B cell (primary cell): ENCODE measurements around the gene HDGFL2. TPM values are rescaled to one million over a fixed set of nuclear protein-coding genes. Genes with fewer than 3 reads are reported as not detected.

Source experiments
- ATAC-seq: fragments of 200-7000 bp; cut with Tn5 transposase; one replicate; pipeline ENCODE4 v1.10.0; 2021; ENCODE audit warnings: low read depth, mild to moderate bottlenecking, moderate number of reproducible peaks, moderate library complexity
- CTCF ChIA-PET: fragments of 350-600 bp; sonication (Branson Sonifier 250); formaldehyde crosslinking; loops from one replicate; lab custom pipeline; 2021; ENCODE audit warnings: antibody characterized with exemption, inconsistent platforms; lab: Charles Lee
- POLR2A ChIA-PET: fragments of 350-600 bp; sonication (Branson Sonifier 250); formaldehyde crosslinking; loops from one replicate; lab custom pipeline; 2021; ENCODE audit warnings: antibody characterized with exemption; lab: Charles Lee
- DNase-seq: peaks from one replicate; pipeline ENCODE4 v3.0.0; 2013
- H2AFZ ChIP-seq: 2 replicates; pipeline ENCODE4 v1.6.1; 2012; ENCODE audit warnings: mild to moderate bottlenecking, low read depth, low read length; ENCODE audit not compliant: insufficient read depth, poor library complexity, severe bottlenecking
- H3K27ac ChIP-seq, 2 donors: 1 replicate in 1 of 2; 2 replicates in 1 of 2; pipeline ENCODE4 v1.5.1; 2012 to 2013; ENCODE audit warnings: low read length in 2 of 2, mild to moderate bottlenecking in 2 of 2, moderate library complexity in 1 of 2
- H3K27me3 ChIP-seq, 4 experiments: fragments of 200-600 bp in 1 of 4; sonication (generic) in 1 of 4; replicated peaks in 1 of 4; 1 replicate in 2 of 4; 2 replicates in 2 of 4; pipeline versions ENCODE4 v1.6.1 to v1.7.0; 2013 to 2016; ENCODE audit warnings: low read length in 3 of 4, mild to moderate bottlenecking in 2 of 4, mixed read lengths in 1 of 4, moderate library complexity in 1 of 4; ENCODE audit not compliant: insufficient read depth in 4 of 4, control insufficient read depth in 3 of 4; ENCODE audit errors: control extremely low read depth in 1 of 4
- H3K36me3 ChIP-seq, 2 experiments: replicated peaks in 1 of 2; 1 replicate in 1 of 2; 2 replicates in 1 of 2; pipeline versions ENCODE4 v1.6.1 to v1.7.1; 2013; ENCODE audit warnings: low read length in 1 of 2; ENCODE audit not compliant: insufficient read depth in 2 of 2, control insufficient read depth in 1 of 2; ENCODE audit errors: control extremely low read depth in 1 of 2, extremely low read depth in 1 of 2
- H3K4me1 ChIP-seq, 2 donors: fragments of 200-600 bp in 1 of 2; sonication (generic) in 1 of 2; 1 replicate in 1 of 2; 2 replicates in 1 of 2; pipeline versions ENCODE4 v1.5.1 to v1.6.1; 2013 to 2017; ENCODE audit warnings: low read length in 2 of 2; ENCODE audit not compliant: control insufficient read depth in 2 of 2, insufficient read depth in 2 of 2
- H3K4me2 ChIP-seq: replicated peaks from 2 replicates; pipeline ENCODE3; 2012; ENCODE audit warnings: mild to moderate bottlenecking, low read depth, low read length; ENCODE audit not compliant: poor library complexity, severe bottlenecking
- H3K4me3 ChIP-seq, 5 experiments: fragments of 200-600 bp in 1 of 5; sonication (generic) in 1 of 5; 1 replicate in 3 of 5; 2 replicates in 2 of 5; pipeline versions ENCODE4 v1.5.1 to v1.7.0; 2011 to 2016; ENCODE audit warnings: low read length in 4 of 5, mild to moderate bottlenecking in 4 of 5, low read depth in 2 of 5, control low read depth in 1 of 5, moderate library complexity in 1 of 5; ENCODE audit not compliant: insufficient read depth in 1 of 5; ENCODE audit errors: control extremely low read depth in 1 of 5, extremely low read depth in 1 of 5
- H3K79me2 ChIP-seq: fragments of 200-600 bp; sonication (generic); one replicate; pipeline ENCODE4 v1.6.0; 2016; ENCODE audit warnings: low read length; ENCODE audit not compliant: control insufficient read depth, insufficient read depth
- H3K9ac ChIP-seq: fragments of 200-600 bp; sonication (generic); 2 replicates; pipeline ENCODE4 v1.6.1; 2017; ENCODE audit warnings: mild to moderate bottlenecking, low read length, moderate library complexity
- H3K9me3 ChIP-seq, 3 donors: one replicate each; pipeline versions ENCODE4 v1.6.1 to v1.7.1; 2013; ENCODE audit warnings: low read length in 2 of 3; ENCODE audit not compliant: control insufficient read depth in 2 of 3, insufficient read depth in 1 of 3; ENCODE audit errors: control extremely low read depth in 1 of 3
- H4K20me1 ChIP-seq: 2 replicates; pipeline ENCODE4 v1.6.0; 2012; ENCODE audit warnings: mild to moderate bottlenecking, low read length; ENCODE audit not compliant: insufficient read depth, control insufficient read depth, poor library complexity, severe bottlenecking
- H3K27ac Mint-ChIP-seq: one replicate; pipeline ENCODE4 v1.8.0; 2021; ENCODE audit warnings: mixed read lengths
- H3K27me3 Mint-ChIP-seq: one replicate; pipeline ENCODE4 v1.8.0; 2021; ENCODE audit warnings: mixed read lengths
- H3K4me1 Mint-ChIP-seq: one replicate; pipeline ENCODE4 v1.8.0; 2021; ENCODE audit warnings: mixed read lengths
- H3K4me3 Mint-ChIP-seq: one replicate; pipeline ENCODE4 v1.8.0; 2021; ENCODE audit warnings: mixed read lengths
- H3K9me3 Mint-ChIP-seq: one replicate; pipeline ENCODE4 v1.8.0; 2022; ENCODE audit warnings: mixed read lengths; ENCODE audit not compliant: insufficient read depth
- CTCF ChIP-seq: fragments of 200-600 bp; IDR thresholded peaks from one replicate; pipeline ENCODE4 v1.8.0; 2022; ENCODE audit warnings: antibody characterized with exemption, mild to moderate bottlenecking
- EZH2 ChIP-seq: IDR thresholded peaks from 2 replicates; pipeline ENCODE4 v1.6.1; 2012; ENCODE audit warnings: borderline replicate concordance, low read depth, mild to moderate bottlenecking, moderate library complexity, low read length; ENCODE audit not compliant: insufficient read depth, poor library complexity, severe bottlenecking
- WGBS: methylation state at CpG from one replicate; pipeline ENCODE4 v1.1.5; 2013; ENCODE audit warnings: missing lambda C conversion rate; ENCODE audit not compliant: insufficient coverage; 5-methylcytosine and 5-hydroxymethylcytosine counted together
- intact Hi-C: fragments of 100-400 bp; cut with micrococcal nuclease; formaldehyde crosslinking; loops from one replicate; pipeline ENCODE4 v1.10.0; 2022
- polyA plus RNA-seq: library from polyadenylated mRNA; depleted of rRNA; stranded (reverse); fragments of >200 nt; gene quantifications from 2 replicates; pipeline ENCODE4 v1.2.3, GENCODE V29; 2012
- total RNA-seq, 2 donors: library from RNA; stranded (reverse); fragments of 120-200 nt in 1 of 2; gene quantifications; 1 replicate in 1 of 2; 2 replicates in 1 of 2; pipeline versions ENCODE4 v1.2.3 to v1.2.4, GENCODE V29; 2013 to 2022

HDGFL2 gene
- total and polyA plus RNA-seq, 2 donors (not counting 1 experiment from before 2014, with no cell fraction given), result 18.4 to 49.9 TPM

DNA sequence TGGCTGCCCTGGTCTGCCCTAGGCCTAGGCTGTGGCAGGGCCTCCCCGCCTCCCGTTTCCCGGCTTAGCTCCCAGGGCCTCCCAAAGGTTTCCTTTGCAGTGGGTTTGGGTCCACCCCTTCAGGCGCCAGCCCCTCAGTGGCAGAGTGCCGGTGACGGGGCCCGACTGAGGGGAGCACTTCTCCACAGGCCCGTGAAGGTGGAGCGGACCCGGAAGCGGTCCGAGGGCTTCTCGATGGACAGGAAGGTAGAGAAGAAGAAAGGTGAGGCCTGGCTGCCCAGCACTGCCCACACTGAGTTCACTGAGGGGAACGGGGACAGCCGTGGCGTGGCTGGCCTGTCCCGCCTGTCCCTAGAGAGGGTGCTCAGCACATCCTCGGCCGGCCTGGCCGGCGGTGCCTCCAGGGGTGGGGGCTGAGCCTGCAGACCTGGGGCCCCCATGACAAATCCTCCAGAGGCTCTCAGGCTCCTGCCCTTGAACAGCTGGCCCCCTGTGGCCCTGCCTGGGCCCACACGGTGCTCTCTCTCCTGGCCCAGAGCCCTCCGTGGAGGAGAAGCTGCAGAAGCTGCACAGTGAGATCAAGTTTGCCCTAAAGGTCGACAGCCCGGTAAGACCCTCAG, 25.8 kb downstream of the HDGFL2 start:
- POLR2A ChIA-PET, result no interaction called here
- intact Hi-C loops, result no loop called here

More for the DNA sequence above, 25.8 kb downstream of the HDGFL2 start:
- Histone ChIP-seq H3K9ac (no peak overlapping the region), H2AFZ (no peak overlapping the region), H3K27ac (no peak overlapping the region), H4K20me1 (no peaks in the 10 kb centered on the region), H3K36me3 (peaks cover 0 to 43% of the 10 kb centered on the region in 2 experiments), H3K27me3 (no peaks in the 10 kb centered on the region), H3K79me2 (peaks cover 3% of the 10 kb centered on the region), H3K4me1 (no peaks in the 10 kb centered on the region), H3K4me2 (no peak overlapping the region), H3K9me3 (no peaks in the 10 kb centered on the region), H3K4me3 (no peak overlapping the region)
- no peaks in the 10 kb centered on the region for H3K9me3 Mint-ChIP-seq
- no peak for ATAC-seq
- CTCF ChIA-PET, result interaction anchor here (0.7 kb wide), 1 partner anchor 26 kb away, joined by 3 read pairs; no protein-coding TSS in a partner anchor
- no peak for TF ChIP-seq EZH2
- TF ChIP-seq CTCF, result no peak
- no peak for DNase-seq
- no peaks in the 10 kb centered on the region for H3K27me3 Mint-ChIP-seq
- H3K4me3 Mint-ChIP-seq, result no peak overlapping the region
- H3K4me1 Mint-ChIP-seq, result no peaks in the 10 kb centered on the region
- no peak overlapping the region for H3K27ac Mint-ChIP-seq
- whole genome bisulfite sequencing, result 92% methylated on average over 20 of the region's 25 CpGs
